Small intestine (tissue), 16 donors: Measurements from ENCODE around the gene FILIP1. TPM values are rescaled to one million over a fixed set of nuclear protein-coding genes. Genes with fewer than 3 reads are reported as not detected.

Experiments used
- DNase-seq, 2 donors: peaks; one replicate each; pipeline versions ENCODE4 v3.0.0 to v3.0.0-alpha.2; 2013
- FAIRE-seq: peaks from 2 replicates; lab custom pipeline; 2012; peaks lifted over from hg19 to GRCh38; lab: Jason Lieb, UNC
- H3K27ac ChIP-seq, 3 donors: one replicate each; pipeline ENCODE4 v1.5.1; 2013; ENCODE audit warnings: low read length in 2 of 3, mild to moderate bottlenecking in 2 of 3, control low read depth in 1 of 3, inconsistent platforms in 1 of 3, low read depth in 1 of 3, moderate library complexity in 1 of 3
- H3K27me3 ChIP-seq, 3 donors: one replicate each; pipeline ENCODE4 v1.6.1; 2013; ENCODE audit warnings: low read length in 3 of 3, inconsistent platforms in 1 of 3; ENCODE audit not compliant: control insufficient read depth in 3 of 3, insufficient read depth in 3 of 3
- H3K36me3 ChIP-seq, 3 donors: one replicate each; pipeline ENCODE4 v1.6.1; 2013; ENCODE audit warnings: low read length in 3 of 3, inconsistent platforms in 1 of 3, low read depth in 1 of 3, mild to moderate bottlenecking in 1 of 3, moderate library complexity in 1 of 3; ENCODE audit not compliant: control insufficient read depth in 3 of 3, insufficient read depth in 2 of 3
- H3K4me1 ChIP-seq, 3 donors: one replicate each; pipeline ENCODE4 v1.6.1; 2013; ENCODE audit warnings: low read length in 2 of 3, inconsistent platforms in 1 of 3, low read depth in 1 of 3, mild to moderate bottlenecking in 1 of 3, moderate library complexity in 1 of 3; ENCODE audit not compliant: control insufficient read depth in 3 of 3, insufficient read depth in 2 of 3
- H3K4me3 ChIP-seq, 3 donors: one replicate each; pipeline ENCODE4 v1.5.1; 2013; ENCODE audit warnings: low read length in 3 of 3, control low read depth in 1 of 3, inconsistent platforms in 1 of 3, low read depth in 1 of 3, mild to moderate bottlenecking in 1 of 3, moderate library complexity in 1 of 3
- H3K9me3 ChIP-seq, 2 donors: one replicate each; pipeline ENCODE4 v1.6.1; 2013; ENCODE audit warnings: low read depth in 1 of 2, low read length in 1 of 2; ENCODE audit not compliant: control insufficient read depth in 2 of 2, insufficient read depth in 1 of 2
- WGBS, 3 donors: extraction: QIAGEN DNeasy Blood & Tissue Kit; methylation state at CpG; one replicate each; pipeline ENCODE4 v1.1.7; 2013; 5-methylcytosine and 5-hydroxymethylcytosine counted together
- long read RNA-seq, 10 donors: transcript quantifications; one replicate each; lab custom pipeline, GENCODE V29; 2026
- polyA plus RNA-seq, 4 donors: library from polyadenylated mRNA; stranded (reverse) in 3 of 4; unstranded in 1 of 4; fragments of 200-250 nt in 3 of 4; fragments of 120-200 nt in 1 of 4; gene quantifications; one replicate each; pipeline versions ENCODE4 v1.2.1 to v1.2.3, GENCODE V29; 2013
- donor health status: healthy with polysubstance abuse.
- donor health status: control.
- donor health status: control.
- donor health status: Bipolar disorder and iron deficiency.
- donor health status: healthy.

FILIP1 gene
- polyA plus RNA-seq: 1 to 10 TPM in 2 of 4 donors, under 1 TPM in 1, not detected in 1; 0.54 to 1.8 (median 1.4) TPM
- long read RNA-seq, donor 1: 0 reads
- long read RNA-seq, donor 2: 0 reads
- long read RNA-seq, donor 3: 0 reads
- long read RNA-seq, donor 4: 0 reads
- long read RNA-seq, donor 5: 0 reads
- long read RNA-seq, donor 6: 0 reads
- long read RNA-seq, donor 7, full-length matches to known transcripts: 1 of 70 reads
- long read RNA-seq, donor 7, partial matches to known transcripts: 69 of 70 reads
- long read RNA-seq, donor 7, other reads (novel, unspliced or antisense): 0 of 70 reads
- long read RNA-seq, donor 8: 0 reads
- long read RNA-seq, donor 9: 0 reads
- long read RNA-seq, donor 10: 0 reads

- Histone ChIP-seq H3K4me3 (peak within 1 kb of the TSS in 1 of 3 donors; percentile 32), H3K9me3 (no peaks in the 10 kb centered on the region), H3K27ac (peak within 1 kb of the TSS in 2 of 3 donors; percentile 39 to 83), H3K4me1 (no peaks in the 10 kb centered on the region), H3K27me3 (peaks cover 0 to 7% (median 2%) of the 10 kb centered on the region in 3 donors), H3K36me3 (no peaks in the 10 kb centered on the region)
- FAIRE-seq (no peak), DNase-seq (peak in 1 of 2 donors; percentile 16)
- WGBS, 3 donors: 24 to 40% (median 27%) methylated on average over 10 of the region's 10 CpGs
Measured at GRCh38 chr6:75493400-75494064, at the start of gene FILIP1. TSS of gene FILIP1 (minus strand) at chr6:75493800. CDS start at chr6:75414972, 78,828 bp downstream.

- DNase-seq (no peak), FAIRE-seq (no peak)
- Histone ChIP-seq H3K27me3 (no peaks in the 10 kb centered on the region), H3K4me3 (no peak overlapping the region), H3K27ac (no peak overlapping the region), H3K36me3 (no peaks in the 10 kb centered on the region), H3K4me1 (no peaks in the 10 kb centered on the region), H3K9me3 (no peaks in the 10 kb centered on the region)
- WGBS, 3 donors: 78 to 94% (median 88%) methylated on average over 2 of the region's 2 CpGs
Measured at GRCh38 chr6:75543311-75543710, 49.7 kb upstream of the FILIP1 start.

- Histone ChIP-seq H3K4me3 (no peak overlapping the region), H3K27ac (no peak overlapping the region), H3K36me3 (no peaks in the 10 kb centered on the region), H3K9me3 (no peaks in the 10 kb centered on the region), H3K27me3 (no peaks in the 10 kb centered on the region), H3K4me1 (no peaks in the 10 kb centered on the region)
- DNase-seq: no peak
- WGBS, 3 donors: 57 to 66% (median 63%) methylated on average over 4 of the region's 4 CpGs
- FAIRE-seq: no peak
Measured at GRCh38 chr6:75539136-75539535, 45.5 kb upstream of the FILIP1 start.

- no peak overlapping the region for H3K4me3 ChIP-seq
- no peak for FAIRE-seq
- H3K27me3 ChIP-seq: peaks cover 0 to 2% (median 0%) of the 10 kb centered on the region in 3 donors
- H3K9me3 ChIP-seq: no peaks in the 10 kb centered on the region
- 83 to 94% (median 88%) methylated on average over 1 of the region's 1 CpG for WGBS, 3 donors
- H3K27ac ChIP-seq: no peak overlapping the region
- no peaks in the 10 kb centered on the region for H3K4me1 ChIP-seq
- no peaks in the 10 kb centered on the region for H3K36me3 ChIP-seq
- DNase-seq: no peak
Measured at GRCh38 chr6:75532521-75532920, 38.9 kb upstream of the FILIP1 start.

GRCh38 chr6:75531174-75531573, 37.6 kb upstream of the FILIP1 start:
- H3K27ac ChIP-seq: no peak overlapping the region

GRCh38 chr6:75530696-75531095, 37.1 kb upstream of the FILIP1 start:
- WGBS, 3 donors: 70 to 82% (median 78%) methylated on average over 4 of the region's 4 CpGs
- DNase-seq (no peak), FAIRE-seq (no peak)
- Histone ChIP-seq H3K4me1 (no peaks in the 10 kb centered on the region), H3K9me3 (no peaks in the 10 kb centered on the region), H3K36me3 (no peaks in the 10 kb centered on the region), H3K4me3 (no peak overlapping the region), H3K27me3 (peaks cover 0 to 2% (median 0%) of the 10 kb centered on the region in 3 donors), H3K27ac (no peak overlapping the region)

More at GRCh38 chr6:75531174-75531573, 37.6 kb upstream of the FILIP1 start:
- no peaks in the 10 kb centered on the region for H3K9me3 ChIP-seq
- H3K27me3 ChIP-seq: peaks cover 0 to 2% (median 0%) of the 10 kb centered on the region in 3 donors
- H3K36me3 ChIP-seq: no peaks in the 10 kb centered on the region
- DNase-seq (peak in 1 of 2 donors; percentile 8), FAIRE-seq (no peak)
- H3K4me3 ChIP-seq: no peak overlapping the region
- no peaks in the 10 kb centered on the region for H3K4me1 ChIP-seq
- 15 to 57% (median 18%) methylated on average over 1 of the region's 1 CpG for WGBS, 3 donors

GRCh38 chr6:75528423-75528822, 34.8 kb upstream of the FILIP1 start:
- Histone ChIP-seq H3K9me3 (no peaks in the 10 kb centered on the region), H3K4me3 (no peak overlapping the region), H3K27me3 (peaks cover 0 to 2% (median 0%) of the 10 kb centered on the region in 3 donors), H3K4me1 (no peaks in the 10 kb centered on the region), H3K27ac (no peak overlapping the region), H3K36me3 (no peaks in the 10 kb centered on the region)
- WGBS, 3 donors: 41 to 66% (median 51%) methylated on average over 2 of the region's 2 CpGs
- DNase-seq: no peak
- FAIRE-seq: no peak

- no peaks in the 10 kb centered on the region for H3K4me1 ChIP-seq
- H3K4me3 ChIP-seq: no peak overlapping the region
- WGBS, 3 donors: 9 to 14% (median 14%) methylated on average over 4 of the region's 4 CpGs
- no peak overlapping the region for H3K27ac ChIP-seq
- DNase-seq: peak; percentile 63 to 70
- no peaks in the 10 kb centered on the region for H3K9me3 ChIP-seq
- H3K27me3 ChIP-seq: peaks cover 0 to 2% (median 0%) of the 10 kb centered on the region in 3 donors
- FAIRE-seq: peak; percentile 85
- H3K36me3 ChIP-seq: no peaks in the 10 kb centered on the region
Measured at GRCh38 chr6:75526502-75527127, 33.0 kb upstream of the FILIP1 start.
